GM10248 (cell line): ENCODE data around the gene GRID2.

ENCODE experiments used
- CTCF ChIA-PET: fragments of 300-600 bp; sonication (Branson Sonifier 250); formaldehyde crosslinking; extraction: SDS; loops from one replicate; lab custom pipeline; 2021; ENCODE audit warnings: antibody characterized with exemption; lab: Yijun Ruan, JAX
- POLR2A ChIA-PET: fragments of 350-650 bp; sonication (Branson Sonifier 250); formaldehyde crosslinking; extraction: SDS; loops from one replicate; lab custom pipeline; 2020; ENCODE audit warnings: antibody characterized with exemption; lab: Yijun Ruan, JAX
- DNase-seq: peaks from one replicate; pipeline ENCODE4 v3.0.0; 2012; ENCODE audit errors: extremely low spot score
- TF ChIP-seq, protein P1 (sequence below): IDR thresholded peaks from 2 replicates; pipeline ENCODE4 v1.5.1; 2012; ENCODE audit warnings: mild to moderate bottlenecking, low read depth; ENCODE audit errors: extremely low read depth, missing control alignments, control extremely low read depth

The GRID2 gene

GRCh38 chr4:93157986-93158385, 854.2 kb downstream of the GRID2 start:
- no peak for DNase-seq
- ChIA-PET CTCF (interaction anchor here (0.9 to 1.3 kb wide), 2 partner anchors 10 to 26 kb away, joined by 3 read pairs; no protein-coding TSS in a partner anchor), POLR2A (no interaction called here)
- TF ChIP-seq, protein P1, sequence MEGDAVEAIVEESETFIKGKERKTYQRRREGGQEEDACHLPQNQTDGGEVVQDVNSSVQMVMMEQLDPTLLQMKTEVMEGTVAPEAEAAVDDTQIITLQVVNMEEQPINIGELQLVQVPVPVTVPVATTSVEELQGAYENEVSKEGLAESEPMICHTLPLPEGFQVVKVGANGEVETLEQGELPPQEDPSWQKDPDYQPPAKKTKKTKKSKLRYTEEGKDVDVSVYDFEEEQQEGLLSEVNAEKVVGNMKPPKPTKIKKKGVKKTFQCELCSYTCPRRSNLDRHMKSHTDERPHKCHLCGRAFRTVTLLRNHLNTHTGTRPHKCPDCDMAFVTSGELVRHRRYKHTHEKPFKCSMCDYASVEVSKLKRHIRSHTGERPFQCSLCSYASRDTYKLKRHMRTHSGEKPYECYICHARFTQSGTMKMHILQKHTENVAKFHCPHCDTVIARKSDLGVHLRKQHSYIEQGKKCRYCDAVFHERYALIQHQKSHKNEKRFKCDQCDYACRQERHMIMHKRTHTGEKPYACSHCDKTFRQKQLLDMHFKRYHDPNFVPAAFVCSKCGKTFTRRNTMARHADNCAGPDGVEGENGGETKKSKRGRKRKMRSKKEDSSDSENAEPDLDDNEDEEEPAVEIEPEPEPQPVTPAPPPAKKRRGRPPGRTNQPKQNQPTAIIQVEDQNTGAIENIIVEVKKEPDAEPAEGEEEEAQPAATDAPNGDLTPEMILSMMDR, result peak; percentile 18

DNA sequence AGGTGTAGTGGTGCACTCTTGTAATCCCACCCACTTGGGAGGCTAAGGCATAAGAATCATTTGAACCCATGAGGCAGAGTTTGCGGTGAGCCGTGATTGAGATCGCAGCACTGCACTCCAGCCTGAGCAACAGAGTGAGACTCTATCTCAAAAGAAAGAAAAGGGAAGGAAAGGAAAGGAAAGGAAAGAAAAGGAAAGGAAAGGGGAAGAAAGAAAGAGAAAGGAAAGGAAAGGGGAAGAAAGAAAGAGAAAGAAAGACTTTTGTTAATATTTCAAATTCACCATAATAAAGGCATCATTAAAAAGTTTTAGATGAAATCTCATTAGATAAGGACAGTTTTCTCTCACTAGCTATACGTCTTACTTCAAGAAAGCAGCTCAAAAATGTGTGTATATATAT, 864.3 kb downstream of the GRID2 start:
- POLR2A ChIA-PET, result no interaction called here
- TF ChIP-seq, protein P1, result no peak
- no peak for DNase-seq
- CTCF ChIA-PET, result no interaction called here

- CTCF ChIA-PET, result no interaction called here
- POLR2A ChIA-PET, result no interaction called here
- DNase-seq, result no peak
- TF ChIP-seq, protein P1, result no peak
These were observed 866.2 kb downstream of the GRID2 start for GRCh38 chr4:93169966-93170365.

GRCh38 chr4:93174598-93174997, 870.8 kb downstream of the GRID2 start:
- TF ChIP-seq, protein P1, result no peak
- DNase-seq, result no peak
- ChIA-PET CTCF (interaction anchor here (0.7 kb wide), 1 partner anchor 24 kb away, joined by 3 read pairs; no protein-coding TSS in a partner anchor), POLR2A (no interaction called here)

DNA sequence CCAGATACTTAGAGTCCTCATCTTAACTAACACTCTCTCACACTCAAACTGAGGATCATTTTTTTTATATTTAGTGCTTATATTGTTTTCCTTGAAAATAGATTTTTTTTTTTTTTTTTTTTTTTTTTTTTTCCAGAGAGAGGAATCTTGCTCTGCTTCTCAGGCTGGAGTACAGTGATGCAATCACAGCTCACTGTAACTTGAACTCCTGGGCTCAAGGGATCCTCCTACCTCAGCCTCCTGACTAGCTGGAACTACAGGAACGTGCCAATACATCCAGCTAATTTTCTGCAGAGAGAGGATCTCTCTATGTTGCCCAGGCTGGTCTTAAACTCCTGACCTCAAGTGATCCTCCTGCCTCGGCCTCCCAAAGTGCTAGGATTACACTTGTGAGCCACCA, 874.5 kb downstream of the GRID2 start:
- CTCF ChIA-PET, result interaction anchor here (1.0 kb wide), 1 partner anchor 16 kb away, joined by 3 read pairs; no protein-coding TSS in a partner anchor
- DNase-seq, result no peak
- TF ChIP-seq, protein P1, result no peak
- POLR2A ChIA-PET, result no interaction called here

GRCh38 chr4:93179044-93179443, 875.3 kb downstream of the GRID2 start:
- POLR2A ChIA-PET, result no interaction called here

More at GRCh38 chr4:93179044-93179443, 875.3 kb downstream of the GRID2 start:
- TF ChIP-seq, protein P1, result no peak
- CTCF ChIA-PET, result interaction anchor here (1.0 kb wide), 2 partner anchors 17 to 19 kb away, joined by 3 read pairs; no protein-coding TSS in a partner anchor
- no peak for DNase-seq
